Measurements from ENCODE around the gene MYO10.

MYO10 gene

GRCh38 chr5:16916262-16916878, 19.7 kb downstream of the MYO10 start:
- no peak for DNase-seq (ENCODE audit: low read depth in 2 of 2)

- DNase-seq (ENCODE audit: low read depth in 2 of 2): no peak
These were observed 21.5 kb downstream of the MYO10 start for GRCh38 chr5:16914584-16914983.

DNA sequence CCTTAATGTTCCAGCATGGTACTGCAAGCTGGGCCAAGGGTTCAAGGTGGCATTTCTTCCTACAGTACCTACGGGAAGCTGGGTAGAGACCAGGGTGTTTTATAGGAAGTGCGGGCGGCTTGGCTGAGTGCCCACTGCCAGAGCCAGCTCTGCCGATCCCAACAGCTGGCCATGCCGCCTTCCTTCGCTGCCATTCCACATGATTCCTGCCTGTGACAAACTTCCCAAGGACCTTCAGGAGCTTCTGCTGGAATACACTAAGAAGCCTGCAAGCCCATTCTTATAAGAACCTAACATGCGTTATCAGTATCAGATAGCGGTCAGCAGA, 22.0 kb downstream of the MYO10 start:
- no peak for DNase-seq (ENCODE audit: low read depth in 2 of 2)

DNA sequence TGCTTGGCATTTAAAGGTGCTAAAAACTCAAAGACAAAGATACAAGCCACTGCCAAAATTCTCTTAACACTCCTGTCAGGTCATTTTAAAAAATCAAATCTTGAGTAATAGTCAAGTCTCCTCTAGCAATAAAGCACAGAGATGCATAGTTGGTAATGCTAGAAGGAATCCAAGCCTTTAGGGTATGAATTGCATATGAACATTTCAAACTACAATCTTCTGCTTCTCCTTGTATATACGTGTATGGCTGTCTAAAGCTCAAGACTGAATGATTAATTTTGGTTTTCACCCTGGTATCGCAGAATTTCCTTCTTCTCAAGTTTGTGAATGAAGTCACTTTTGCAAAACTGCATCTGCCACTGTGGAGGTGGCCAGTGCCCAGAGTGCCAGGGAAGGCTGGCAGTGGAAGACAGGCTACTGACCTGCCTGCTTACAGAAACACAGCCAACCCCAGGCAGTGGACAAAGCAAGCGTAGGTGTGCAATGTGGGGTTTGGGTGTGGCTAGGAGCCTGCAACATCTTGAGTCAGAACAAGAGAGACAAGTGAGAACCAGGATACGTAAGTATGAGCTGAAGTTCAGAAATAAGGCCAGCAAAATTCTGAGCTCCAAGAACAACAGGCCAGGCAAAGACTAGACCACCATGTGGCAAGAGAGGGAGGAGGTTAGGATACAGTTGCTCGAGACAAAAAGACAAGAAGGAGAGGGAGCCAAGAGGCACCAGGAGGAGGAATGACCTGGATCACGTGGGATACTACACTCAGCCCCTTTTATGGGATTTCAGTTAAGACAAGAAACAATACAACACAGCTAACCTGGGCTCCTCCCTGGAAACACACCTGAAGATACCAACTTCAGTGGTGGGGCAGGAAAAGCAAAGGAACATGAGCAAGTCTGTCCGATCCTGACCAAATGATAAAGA, 22.6 kb downstream of the MYO10 start:
- no peak for DNase-seq (ENCODE audit: low read depth in 2 of 2)

GRCh38 chr5:16912080-16912479, 24.0 kb downstream of the MYO10 start:
- DNase-seq (ENCODE audit: low read depth in 2 of 2): no peak

GRCh38 chr5:16909464-16909863, 26.6 kb downstream of the MYO10 start:
- no peak for DNase-seq (ENCODE audit: low read depth in 2 of 2)

GRCh38 chr5:16907270-16907669, 28.8 kb downstream of the MYO10 start:
- no peak for DNase-seq (ENCODE audit: low read depth in 2 of 2)

GRCh38 chr5:16906255-16906654, 29.8 kb downstream of the MYO10 start:
- DNase-seq (ENCODE audit: low read depth in 2 of 2): no peak

DNA sequence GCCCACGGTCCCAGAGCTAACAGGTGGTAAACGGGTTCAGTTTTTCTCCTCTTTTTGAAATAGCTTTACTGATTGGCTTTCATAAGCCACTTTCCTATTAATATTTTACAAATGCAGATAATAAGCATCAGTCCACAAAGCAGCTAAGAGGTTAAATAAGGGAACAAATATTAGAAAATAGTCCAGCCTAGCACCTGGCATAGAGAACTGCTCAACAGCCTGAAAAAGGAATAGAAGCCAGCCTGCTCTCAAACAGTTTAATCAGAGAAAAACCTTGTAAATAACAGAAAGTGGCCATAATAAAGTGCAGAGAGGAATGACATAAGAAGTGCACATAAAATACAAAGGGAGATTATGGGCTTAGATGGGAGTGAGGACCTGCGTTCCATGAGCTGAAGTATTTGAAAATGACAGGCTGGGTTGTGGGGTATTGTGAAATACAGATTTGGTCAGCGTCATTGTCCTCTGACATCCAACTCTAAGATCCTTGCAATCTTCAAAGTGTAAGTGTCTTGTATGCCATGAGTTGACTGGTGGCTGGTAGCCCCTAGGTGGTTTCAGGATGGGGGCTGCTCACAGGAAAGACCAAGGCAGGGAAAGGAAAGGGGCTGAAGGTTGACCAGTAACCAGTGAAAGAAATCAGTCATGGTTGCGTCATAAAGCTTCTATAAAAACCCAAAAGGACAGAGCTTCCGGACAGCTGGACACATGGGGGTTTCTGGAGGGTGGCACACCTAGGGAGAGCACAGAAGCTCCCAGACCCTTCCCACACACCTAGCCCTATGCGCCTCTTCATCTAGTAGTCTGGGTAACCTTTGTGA, 32.4 kb downstream of the MYO10 start:
- DNase-seq (ENCODE audit: low read depth in 2 of 2): no peak

DNA sequence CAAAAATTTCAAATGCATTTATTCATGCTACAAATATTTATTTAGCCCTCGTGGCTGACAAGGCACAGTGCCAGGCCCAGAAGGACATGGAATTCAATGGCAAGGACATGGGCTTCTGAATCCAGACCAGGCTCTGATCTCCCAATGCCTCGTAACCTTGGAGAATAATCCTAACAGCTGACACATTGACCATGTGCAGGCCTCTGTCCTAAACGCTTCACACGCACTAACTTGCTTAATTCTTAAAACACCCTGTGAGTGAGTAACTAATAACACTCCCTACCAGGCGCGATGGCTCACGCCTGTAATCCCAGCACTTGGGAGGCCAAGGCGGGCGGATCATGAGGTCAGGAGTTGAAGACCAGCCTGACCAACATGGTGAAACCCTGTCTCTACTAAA, 33.2 kb downstream of the MYO10 start:
- DNase-seq (ENCODE audit: low read depth in 2 of 2): no peak

GRCh38 chr5:16901021-16901644, 35.0 kb downstream of the MYO10 start:
- DNase-seq (ENCODE audit: low read depth in 2 of 2): no peak

GRCh38 chr5:16899171-16899570, 36.9 kb downstream of the MYO10 start:
- no peak for DNase-seq (ENCODE audit: low read depth in 2 of 2)

GRCh38 chr5:16897800-16898199, 38.3 kb downstream of the MYO10 start:
- no peak for DNase-seq (ENCODE audit: low read depth in 2 of 2)

DNA sequence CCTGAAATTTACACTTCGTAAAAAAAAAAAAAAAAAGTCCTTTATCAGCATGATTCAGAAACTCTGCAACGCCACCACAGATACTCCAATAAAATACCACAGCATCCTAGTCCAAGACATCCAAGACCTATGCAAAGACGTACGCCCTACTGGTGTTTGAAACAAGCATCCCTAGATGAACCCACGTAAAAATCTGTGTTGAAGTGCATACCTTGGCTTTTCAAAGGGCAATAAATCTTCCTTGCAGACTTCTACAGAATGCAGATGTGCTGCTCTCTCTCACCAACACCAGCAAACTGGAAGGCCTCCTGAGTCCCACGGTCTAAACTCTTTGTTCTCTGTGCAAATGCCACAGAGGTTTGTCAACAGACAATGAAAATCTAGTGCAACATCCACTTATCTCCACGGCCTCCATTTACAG, 38.8 kb downstream of the MYO10 start:
- DNase-seq (ENCODE audit: low read depth in 2 of 2): no peak

DNA sequence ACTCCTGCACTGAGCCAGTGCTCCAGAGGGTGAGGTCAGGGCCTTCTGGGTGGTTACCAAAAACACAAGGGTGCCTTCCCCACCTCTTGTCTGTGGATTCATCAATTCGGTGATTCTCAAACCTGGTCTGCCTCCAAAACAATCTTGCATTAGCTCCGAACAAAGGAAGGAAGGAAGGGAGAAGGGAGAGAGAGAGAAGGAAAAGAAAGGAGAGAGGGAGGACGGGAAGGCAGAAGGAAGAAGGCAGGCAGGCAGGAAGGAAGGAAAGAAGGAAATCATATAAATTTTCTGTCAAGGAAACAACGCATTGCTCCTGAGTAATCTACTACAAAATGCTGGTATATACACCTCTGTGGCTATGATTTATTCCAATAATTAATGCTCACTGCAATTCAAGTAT, 39.3 kb downstream of the MYO10 start:
- DNase-seq (ENCODE audit: low read depth in 2 of 2): no peak

DNA sequence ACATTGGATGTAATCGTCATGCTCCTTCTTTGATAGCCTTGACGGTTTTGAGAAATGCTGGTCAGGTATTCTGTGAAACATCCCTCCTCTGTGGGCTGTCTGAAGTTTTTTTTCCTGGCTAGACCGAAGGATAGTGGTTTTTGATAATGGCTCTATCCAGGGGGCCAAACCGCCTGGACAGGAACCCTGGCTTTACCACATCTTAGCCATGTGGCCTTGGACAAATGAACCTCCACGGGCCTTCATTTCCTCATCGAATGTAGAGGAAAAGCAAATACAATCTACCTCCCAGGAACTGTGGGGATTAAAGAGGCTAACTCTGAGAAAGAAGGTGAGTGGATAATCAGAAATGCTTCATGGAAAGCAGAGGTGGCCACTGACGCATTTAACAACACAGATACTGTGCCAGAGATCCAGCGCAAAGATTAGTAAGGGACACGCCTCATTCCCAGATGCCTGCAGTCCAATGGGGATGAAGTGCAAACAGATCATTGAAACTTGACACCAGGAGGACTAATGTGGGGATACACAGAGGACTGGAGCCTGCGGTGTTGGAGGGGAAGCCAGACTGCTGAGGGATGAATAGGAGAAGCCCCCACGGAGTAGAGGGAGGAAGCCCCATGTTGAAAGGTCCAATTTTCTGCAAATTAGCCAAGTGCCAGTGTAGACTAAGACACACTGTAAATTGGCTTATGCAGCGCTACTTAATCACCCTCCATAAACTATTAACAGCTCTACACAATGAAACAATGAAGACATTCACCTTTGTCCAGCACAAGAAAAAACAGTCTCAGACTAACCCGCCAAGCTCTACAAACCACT, 41.6 kb downstream of the MYO10 start:
- DNase-seq (ENCODE audit: low read depth in 2 of 2): no peak

DNA sequence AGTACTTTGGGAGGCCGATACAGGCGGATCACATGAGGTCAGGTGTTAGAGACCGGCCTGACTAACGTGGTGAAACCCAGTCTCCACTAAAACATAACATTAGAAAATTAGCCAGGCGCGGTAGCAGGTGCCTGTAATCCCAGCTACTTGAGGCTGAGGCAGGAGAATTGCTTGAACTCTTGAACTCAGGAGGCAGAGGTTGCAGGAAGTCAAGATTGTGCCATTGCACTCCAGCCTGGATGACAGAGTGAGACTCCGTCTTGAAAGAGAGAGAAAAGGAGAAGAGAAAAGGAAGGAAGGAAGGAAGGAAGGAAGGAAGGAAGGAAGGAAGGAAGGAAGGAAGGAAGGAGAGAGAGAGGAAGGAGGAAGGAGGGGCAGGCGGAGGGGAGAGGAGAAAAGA, 45.1 kb downstream of the MYO10 start:
- DNase-seq (ENCODE audit: low read depth in 2 of 2): no peak

DNA sequence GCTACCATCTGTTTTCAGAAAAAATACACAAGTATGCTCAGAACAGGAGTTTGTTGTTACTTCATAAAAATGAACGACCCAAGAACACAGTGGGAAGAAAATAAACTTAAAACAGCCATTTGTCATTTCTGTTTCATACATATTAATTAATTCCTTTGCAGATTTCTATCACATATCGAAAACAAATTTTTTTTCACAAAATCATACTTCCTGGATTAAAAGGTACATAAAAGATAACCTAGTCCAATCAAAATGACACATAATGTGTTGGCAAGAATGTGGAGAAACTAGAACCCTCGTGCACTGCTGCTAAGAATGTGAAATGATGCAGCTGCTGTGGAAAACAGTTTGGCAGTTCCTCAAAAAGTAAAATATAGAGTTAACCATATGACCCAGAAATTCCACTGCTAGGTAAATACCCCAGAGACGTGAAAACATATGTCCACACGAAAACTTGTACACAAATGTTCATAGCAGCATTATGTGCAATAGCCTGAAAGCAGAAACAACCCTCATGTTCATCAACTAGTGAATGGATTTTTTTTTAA, 46.0 kb downstream of the MYO10 start:
- DNase-seq (ENCODE audit: low read depth in 2 of 2): no peak

DNA sequence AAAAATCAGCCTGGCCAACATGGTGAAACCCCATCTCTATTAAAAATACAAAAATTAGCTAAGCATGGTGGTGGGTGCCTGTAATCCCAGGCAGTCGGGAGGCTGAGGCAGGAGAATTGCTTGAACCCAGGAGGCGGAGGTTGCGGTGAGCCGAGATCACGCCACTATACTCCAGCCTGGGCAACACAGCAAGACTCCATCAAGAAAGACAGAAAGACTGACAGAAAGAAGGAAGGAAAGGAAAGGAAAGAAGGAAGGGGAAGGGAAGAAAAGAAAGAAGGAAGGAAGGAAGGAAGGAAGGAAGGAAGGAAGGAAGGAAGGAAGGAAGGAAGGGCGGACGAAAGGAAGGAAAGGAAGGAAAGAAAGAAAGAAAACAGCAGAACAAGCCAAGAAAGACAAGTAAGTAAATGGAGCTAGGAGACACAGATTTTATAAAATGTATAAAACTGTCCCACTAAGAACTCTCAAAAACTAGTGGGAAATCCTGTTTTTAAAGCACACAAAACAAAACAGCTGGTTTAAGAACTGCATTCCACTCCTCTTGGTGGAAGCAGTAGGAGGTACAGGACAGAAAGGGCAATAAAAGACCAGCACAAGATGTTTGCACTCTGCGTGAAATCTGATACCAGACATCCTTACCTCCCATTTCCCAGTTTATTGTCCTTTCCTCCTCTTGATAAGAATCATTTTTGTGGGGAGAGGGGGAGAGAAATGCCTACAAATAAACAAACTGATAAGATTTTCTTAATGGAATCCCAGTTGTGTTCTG, 46.7 kb downstream of the MYO10 start:
- no peak for DNase-seq (ENCODE audit: low read depth in 2 of 2)

- DNase-seq (ENCODE audit: low read depth in 2 of 2): no peak
These were observed 47.4 kb downstream of the MYO10 start for GRCh38 chr5:16888694-16889124.

All from stimulated activated CD8-positive, alpha-beta memory T cell treated with anti-CD3 and anti-CD28 coated beads, Interleukin-7, amount 100 ng/mL, for 4 hours (primary cell).